GM18867 (cell line): Measurements from ENCODE around the gene BBS2.

Experiments
- ATAC-seq: cut with Tn5 transposase; IDR thresholded peaks from one replicate; pipeline ENCODE4 v1.9.1; 2021; ENCODE audit warnings: mild to moderate bottlenecking, moderate library complexity; ENCODE audit not compliant: unreplicated experiment

BBS2 gene

GRCh38 chr16:56519459-56520250, at the start of gene BBS2:
Gene BBS2, minus strand, starts transcription at chr16:56520024. Its CDS starts 162 bp downstream, at chr16:56519862.
- ATAC-seq: peak; percentile 83

- no peak for ATAC-seq
Observed at GRCh38 chr16:56564793-56565477, 45.1 kb upstream of the BBS2 start, which contains the start of gene MT4. Gene MT4, plus strand, starts transcription at chr16:56565073. Its CDS starts 56 bp downstream, at chr16:56565129.

DNA sequence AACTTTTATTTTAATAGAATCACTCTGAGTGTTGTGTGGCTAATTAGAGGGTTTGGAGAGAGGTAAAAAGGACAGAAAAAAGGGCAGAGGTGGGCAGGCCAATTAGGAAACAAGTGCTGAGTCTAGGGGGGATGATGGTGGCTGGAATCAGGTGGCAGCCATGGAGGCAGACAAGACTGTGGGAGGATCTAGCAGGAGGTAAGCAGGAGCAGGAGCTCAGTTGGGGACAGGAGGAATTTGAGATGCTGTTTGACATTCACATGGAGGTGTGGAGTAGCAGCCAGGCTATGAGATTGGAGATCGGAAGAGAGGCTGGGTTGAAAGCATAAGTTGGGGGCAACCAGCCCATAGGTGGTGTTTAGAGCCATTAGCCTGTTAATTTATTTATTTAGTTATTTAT, 41.3 kb upstream of the BBS2 start:
- ATAC-seq: no peak

DNA sequence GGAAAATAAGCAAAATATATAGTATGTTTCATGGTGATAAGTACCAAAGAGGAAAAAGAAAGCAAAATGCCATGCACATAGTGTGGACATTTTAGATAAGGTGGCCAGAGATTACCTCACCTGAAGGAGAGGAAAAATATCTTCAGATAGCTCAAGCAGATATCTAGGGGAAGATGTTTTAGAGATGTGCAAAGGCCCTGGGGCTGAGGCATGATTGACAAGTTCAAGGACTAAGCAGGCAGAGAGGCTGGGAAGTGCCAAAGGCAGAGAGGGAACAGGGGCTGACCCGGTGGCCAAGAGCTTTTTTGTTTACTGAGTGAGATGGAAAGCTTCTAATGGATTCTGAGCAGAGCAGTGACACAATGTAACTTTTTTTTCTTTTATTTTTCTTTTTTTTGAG, 40.6 kb upstream of the BBS2 start:
- ATAC-seq: no peak

- ATAC-seq: no peak
Observed at GRCh38 chr16:56559109-56559508, 39.3 kb upstream of the BBS2 start.

- ATAC-seq: no peak
Observed at GRCh38 chr16:56558024-56558747, 38.4 kb upstream of the BBS2 start.

- ATAC-seq: no peak
Observed at GRCh38 chr16:56554441-56554840, 34.6 kb upstream of the BBS2 start.

GRCh38 chr16:56551796-56552738, 32.2 kb upstream of the BBS2 start:
- ATAC-seq: no peak

- ATAC-seq: no peak
Observed at GRCh38 chr16:56549744-56550385, 30.0 kb upstream of the BBS2 start.

DNA sequence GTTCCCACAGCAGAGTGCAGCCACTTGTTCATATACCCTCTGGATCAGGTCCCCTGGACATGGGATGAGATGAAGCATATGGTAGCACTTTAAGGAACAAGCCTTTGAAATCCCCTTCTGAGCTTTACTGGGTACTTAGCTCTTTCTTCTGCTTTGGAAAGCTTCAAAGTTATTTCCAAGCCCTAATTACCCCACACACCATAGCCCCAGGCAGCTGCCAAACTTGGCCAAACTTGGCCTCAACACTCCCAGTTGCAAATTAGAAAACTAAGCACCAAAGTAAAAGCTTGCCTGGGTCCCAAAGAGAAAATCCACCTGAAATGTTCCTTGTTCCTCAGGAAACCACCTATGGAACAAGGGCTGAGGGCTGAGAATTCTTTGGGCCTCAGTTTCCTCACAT, 29.3 kb upstream of the BBS2 start:
- no peak for ATAC-seq

DNA sequence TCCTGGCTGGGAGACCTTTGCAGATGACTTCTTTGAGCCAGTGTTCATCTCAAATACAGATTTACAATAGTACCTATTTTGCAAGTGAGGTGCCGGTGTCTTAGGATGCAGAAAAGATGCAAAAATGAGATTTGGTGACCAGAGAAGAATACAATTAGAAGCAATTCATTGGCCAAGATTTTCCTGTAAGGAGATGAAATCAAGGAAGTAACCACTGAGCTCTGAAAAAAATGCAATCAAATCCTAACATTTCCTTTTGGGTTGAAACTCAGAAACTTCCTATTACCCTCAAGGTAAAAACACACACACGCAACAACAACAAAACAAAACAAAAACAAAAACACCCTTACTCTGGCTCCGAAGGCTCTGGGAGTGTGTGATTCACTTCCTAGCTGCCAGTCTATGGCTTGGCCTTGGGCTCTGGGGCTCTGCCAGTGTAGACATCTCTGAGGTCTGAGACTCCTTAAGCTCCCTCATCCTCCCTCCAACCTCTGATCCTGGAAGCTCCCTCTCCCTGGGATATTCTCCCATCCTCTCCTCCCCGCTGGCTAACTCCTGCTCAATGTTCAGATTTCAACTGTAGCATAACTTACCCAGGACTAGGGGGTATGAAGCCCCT, 28.2 kb upstream of the BBS2 start:
- ATAC-seq: no peak

GRCh38 chr16:56547120-56547948, 27.5 kb upstream of the BBS2 start:
- no peak for ATAC-seq

DNA sequence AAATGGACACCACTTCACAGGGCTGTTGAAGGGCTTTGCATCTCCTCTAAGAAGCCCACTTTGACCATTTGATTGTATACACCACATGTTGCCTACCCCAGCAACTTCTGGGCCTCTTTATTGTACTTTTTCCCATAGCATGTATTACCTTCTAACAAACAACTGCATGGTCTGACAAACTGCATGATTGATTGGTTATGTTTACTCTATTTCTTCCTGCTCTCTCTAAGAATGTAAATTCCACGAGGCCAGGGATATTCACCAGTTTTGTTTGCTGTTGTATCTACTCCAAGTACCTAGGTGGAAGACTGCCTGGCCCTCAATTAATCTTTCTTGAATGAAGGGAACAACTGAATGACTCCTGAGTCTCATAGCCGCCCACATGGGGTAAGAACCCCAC, 22.2 kb upstream of the BBS2 start:
- ATAC-seq: no peak

- no peak for ATAC-seq
Observed at GRCh38 chr16:56539656-56540055, 19.8 kb upstream of the BBS2 start.

DNA sequence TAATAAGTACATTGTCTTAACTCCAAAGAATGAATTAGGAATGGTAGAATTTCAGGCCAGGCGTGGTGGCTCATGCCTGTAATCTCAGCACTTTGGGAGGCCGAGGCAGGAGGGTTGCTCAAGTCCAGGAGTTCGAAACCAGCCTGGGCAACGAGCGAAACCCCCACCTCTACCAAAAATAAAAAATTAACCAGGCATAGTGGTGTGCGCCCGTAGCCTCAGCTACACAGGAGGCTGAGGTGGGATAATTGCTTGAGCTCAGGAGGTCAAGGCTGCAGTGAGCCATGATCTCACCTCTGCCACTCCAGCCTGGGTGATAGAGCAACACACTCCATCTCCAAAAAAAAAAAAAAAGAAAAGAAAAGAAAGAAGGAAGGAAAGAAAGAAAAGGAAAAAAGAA, 18.5 kb upstream of the BBS2 start:
- ATAC-seq: no peak

DNA sequence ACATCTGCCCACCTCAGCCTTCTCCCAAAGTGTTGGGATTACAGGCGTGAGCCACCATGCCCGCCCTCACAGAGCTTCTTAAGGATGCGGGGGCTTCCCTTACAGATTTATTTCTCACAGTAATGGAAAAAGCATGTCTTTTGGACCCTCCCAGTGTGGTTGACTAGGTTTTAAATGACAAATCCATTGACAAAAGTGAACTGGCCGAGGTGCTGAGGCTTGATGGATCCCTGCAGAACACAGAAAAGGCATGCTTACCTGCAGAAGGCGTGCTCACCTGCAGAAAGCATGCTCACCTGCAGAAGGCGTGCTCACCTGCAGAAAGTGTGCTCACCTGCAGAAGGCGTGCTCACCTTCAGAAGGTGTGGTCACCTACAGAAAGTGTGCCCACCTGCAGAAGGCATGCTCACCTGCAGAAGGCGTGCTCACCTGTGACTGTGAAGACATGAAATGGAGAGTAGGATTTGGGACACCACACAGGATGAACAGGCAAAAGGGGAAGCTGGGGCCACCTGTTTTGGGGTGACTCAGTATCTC, 15.1 kb upstream of the BBS2 start:
- ATAC-seq: no peak

DNA sequence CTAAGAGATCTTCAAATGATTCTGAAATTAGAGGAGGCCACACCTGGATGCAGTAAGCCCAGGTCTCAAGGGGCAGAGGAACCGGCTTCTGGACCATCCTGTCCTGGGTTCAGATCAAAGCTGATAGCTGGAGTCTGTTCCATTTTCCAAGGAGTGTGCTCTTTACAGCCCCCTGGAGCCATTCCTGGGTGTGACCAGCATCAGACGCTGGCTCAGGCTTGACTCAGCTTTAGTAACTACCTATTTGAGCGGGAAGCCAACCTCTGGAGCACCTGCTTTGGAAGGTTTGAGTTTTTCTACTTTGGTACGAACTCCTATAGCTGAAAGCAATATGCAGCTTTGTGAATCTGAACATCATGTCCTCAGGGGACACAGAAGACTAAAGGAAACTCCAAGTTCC, 12.9 kb upstream of the BBS2 start:
- no peak for ATAC-seq

DNA sequence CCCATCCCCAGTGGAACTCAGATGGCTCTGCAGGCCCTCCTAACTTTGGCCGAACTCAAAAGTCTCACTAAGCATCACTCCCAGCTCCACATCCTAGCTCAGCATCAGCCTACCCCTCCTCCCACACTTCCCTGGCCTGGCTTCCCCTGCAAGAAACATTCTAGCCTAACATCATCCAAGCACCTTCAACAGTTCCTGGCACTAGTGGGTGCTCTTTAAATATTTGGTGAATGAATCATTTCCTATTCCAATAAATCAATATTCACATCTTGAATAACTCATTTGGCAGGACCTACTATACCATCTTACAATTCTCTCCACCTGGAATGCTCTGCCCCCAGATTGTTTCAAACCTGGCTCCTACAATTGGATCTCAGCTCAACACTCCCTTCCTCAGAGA, 11.0 kb upstream of the BBS2 start:
- ATAC-seq: no peak

DNA sequence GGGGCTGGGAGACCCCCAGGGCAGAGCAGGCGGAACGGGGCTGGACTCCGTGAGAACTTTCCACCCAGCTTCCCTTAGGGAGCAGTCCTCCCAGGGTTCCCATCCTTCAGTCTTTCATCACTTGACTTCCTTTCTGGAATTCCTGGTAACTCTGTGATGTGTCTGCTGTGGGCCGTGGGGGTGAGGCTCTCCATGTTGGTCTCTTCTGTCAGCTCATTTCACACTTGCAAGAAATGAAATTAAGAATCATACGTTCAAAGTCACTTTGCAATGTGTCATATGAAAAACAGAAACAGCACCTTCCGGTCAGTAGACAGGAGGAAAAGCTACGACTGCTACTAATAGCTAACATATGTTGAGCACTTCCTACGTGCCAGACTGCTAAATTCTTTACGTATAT, 5.4 kb upstream of the BBS2 start:
- no peak for ATAC-seq
